Activated CD4-positive, alpha-beta T cell treated with anti-CD3 and anti-CD28 coated beads for 48 hours (primary cell): ENCODE measurements around the gene PGC.

Experiments
- DNase-seq: peaks from one replicate; pipeline ENCODE4 v3.0.0-alpha.2; 2020

PGC gene

GRCh38 chr6:41728073-41728936 lies 18.9 kb downstream of the PGC start:
- no peak for DNase-seq

- DNase-seq: no peak
These were observed 19.5 kb downstream of the PGC start for GRCh38 chr6:41727705-41728072.

GRCh38 chr6:41726876-41727275 lies 20.3 kb downstream of the PGC start:
- no peak for DNase-seq

GRCh38 chr6:41724586-41725501 lies 22.4 kb downstream of the PGC start:
- DNase-seq: no peak

- no peak for DNase-seq
These were observed 23.0 kb downstream of the PGC start for GRCh38 chr6:41724228-41724580.

- DNase-seq: no peak
These were observed 23.5 kb downstream of the PGC start for GRCh38 chr6:41723530-41724227.

GRCh38 chr6:41722969-41723529 lies 24.1 kb downstream of the PGC start:
- no peak for DNase-seq

GRCh38 chr6:41721414-41721813 lies 25.8 kb downstream of the PGC start:
- DNase-seq: no peak

GRCh38 chr6:41720783-41721182 lies 26.4 kb downstream of the PGC start:
- no peak for DNase-seq

- DNase-seq: no peak
These were observed 27.0 kb downstream of the PGC start for GRCh38 chr6:41720262-41720620.

GRCh38 chr6:41719436-41720261 lies 27.5 kb downstream of the PGC start:
- DNase-seq: no peak

GRCh38 chr6:41718828-41719227 lies 28.4 kb downstream of the PGC start:
- no peak for DNase-seq

GRCh38 chr6:41717392-41717736 lies 29.8 kb downstream of the PGC start:
- no peak for DNase-seq

- DNase-seq: no peak
These were observed 30.4 kb downstream of the PGC start for GRCh38 chr6:41716516-41717391.

GRCh38 chr6:41715795-41716515 lies 31.2 kb downstream of the PGC start:
- no peak for DNase-seq

- no peak for DNase-seq
These were observed 32.5 kb downstream of the PGC start for GRCh38 chr6:41714556-41715273.

GRCh38 chr6:41713650-41714291 lies 33.4 kb downstream of the PGC start:
- DNase-seq: peak; percentile 51

- DNase-seq: no peak
These were observed 34.0 kb downstream of the PGC start for GRCh38 chr6:41713159-41713649.

GRCh38 chr6:41712651-41713103 lies 34.5 kb downstream of the PGC start:
- DNase-seq: no peak
